Omental fat pad (tissue), 4 donors: ENCODE measurements around the gene SH3RF1. TPM values are rescaled to one million over a fixed set of nuclear protein-coding genes. Genes with fewer than 3 reads are reported as not detected.
"Not testable (repeated sequence)": the region's sequence is repeated elsewhere in the genome, so short reads cannot be mapped to it uniquely, and the experiment has no call there.

ENCODE experiments used
- ATAC-seq: fragments of 150-250 bp; one replicate; pipeline ENCODE4 v1.9.1; 2016; ENCODE audit warnings: mild to moderate bottlenecking, moderate library complexity; ENCODE audit not compliant: low FRiP score
- DNase-seq: peaks from one replicate; pipeline ENCODE4 v3.0.0-alpha.2; 2019; ENCODE audit warnings: low spot score
- CTCF ChIP-seq, 3 donors: fragments of 450-650 bp; IDR thresholded peaks; one replicate each; pipeline ENCODE4 v1.5.1; 2016 to 2017; ENCODE audit warnings: antibody characterized with exemption in 3 of 3, mild to moderate bottlenecking in 3 of 3, moderate library complexity in 2 of 3
- total RNA-seq, 4 donors: library from RNA; depleted of rRNA; stranded (reverse); fragments of >200 nt; gene quantifications; one replicate each; pipeline ENCODE4 v1.1.0, GENCODE V29; 2016

The SH3RF1 gene
- total RNA-seq, 4 donors from 2014 or later, result 15.9 to 28.5 (median 23.5) TPM

GRCh38 chr4:169179609-169180521 is 90.9 kb downstream of the SH3RF1 start:
- no peak for ATAC-seq
- DNase-seq, result no peak

GRCh38 chr4:169178092-169178491 is 92.7 kb downstream of the SH3RF1 start:
- not testable (repeated sequence) for DNase-seq, ATAC-seq

More at GRCh38 chr4:169179609-169180521, 90.9 kb downstream of the SH3RF1 start:
- no peak for TF ChIP-seq CTCF (IDR thresholded peaks at IDR 0.05)

GRCh38 chr4:169175476-169175875 is 95.3 kb downstream of the SH3RF1 start:
- TF ChIP-seq CTCF (IDR thresholded peaks at IDR 0.05), result no peak
- no peak for ATAC-seq

GRCh38 chr4:169175035-169175434 is 95.7 kb downstream of the SH3RF1 start:
- no peak for DNase-seq
- ATAC-seq, result no peak
- TF ChIP-seq CTCF (IDR thresholded peaks at IDR 0.05), result no peak

More at GRCh38 chr4:169175476-169175875, 95.3 kb downstream of the SH3RF1 start:
- DNase-seq, result no peak

- TF ChIP-seq CTCF (IDR thresholded peaks at IDR 0.05), result no peak
- ATAC-seq, result no peak
- no peak for DNase-seq
Measured at GRCh38 chr4:169174247-169174646, 96.5 kb downstream of the SH3RF1 start.

GRCh38 chr4:169167957-169168858 is 102.5 kb downstream of the SH3RF1 start:
- ATAC-seq, result no peak
- no peak for DNase-seq
- no peak for TF ChIP-seq CTCF (IDR thresholded peaks at IDR 0.05)
